ENCODE data around the gene SMCHD1. TPM values are rescaled to one million over a fixed set of nuclear protein-coding genes. Genes with fewer than 3 reads are reported as not detected.
"Not testable (repeated sequence)": the region's sequence is repeated elsewhere in the genome, so short reads cannot be mapped to it uniquely, and the experiment has no call there.

SMCHD1 gene
- total RNA-seq, 1 donor from 2014 or later = 102 TPM

- H3K27ac ChIP-seq (ENCODE audit: low read depth, low read length) = peak within 1 kb of the TSS; percentile 47
- no peaks in the 10 kb centered on the region for H3K36me3 ChIP-seq (ENCODE audit: control insufficient read depth in 3 of 3, insufficient read depth in 3 of 3, low read length in 3 of 3)
- peak within 1 kb of the TSS; percentile 39 to 74 (median 57) for H3K9ac ChIP-seq (ENCODE audit: low read depth in 1 of 3, low read length in 3 of 3)
- H3K4me3 ChIP-seq (ENCODE audit: low read length in 3 of 3) = peak within 1 kb of the TSS; percentile 60 to 63 (median 60)
- H3K27me3 ChIP-seq (ENCODE audit: control insufficient read depth in 3 of 3, insufficient read depth in 3 of 3, low read length in 3 of 3) = peaks cover 28 to 44% (median 35%) of the 10 kb centered on the region in 3 donors
- no peaks in the 10 kb centered on the region for H3K9me3 ChIP-seq (ENCODE audit: control insufficient read depth in 3 of 3, low read length in 3 of 3)
- peaks cover 3 to 10% (median 7%) of the 10 kb centered on the region in 3 donors for H3K4me1 ChIP-seq (ENCODE audit: control insufficient read depth in 3 of 3, insufficient read depth in 3 of 3, low read length in 3 of 3)
Measured at GRCh38 chr18:2846636-2847316, 191.2 kb downstream of the SMCHD1 start, which contains the start of gene EMILIN2. Gene EMILIN2 (plus strand): TSS chr18:2847006. CDS start chr18:2847189, 183 bp downstream.

DNA sequence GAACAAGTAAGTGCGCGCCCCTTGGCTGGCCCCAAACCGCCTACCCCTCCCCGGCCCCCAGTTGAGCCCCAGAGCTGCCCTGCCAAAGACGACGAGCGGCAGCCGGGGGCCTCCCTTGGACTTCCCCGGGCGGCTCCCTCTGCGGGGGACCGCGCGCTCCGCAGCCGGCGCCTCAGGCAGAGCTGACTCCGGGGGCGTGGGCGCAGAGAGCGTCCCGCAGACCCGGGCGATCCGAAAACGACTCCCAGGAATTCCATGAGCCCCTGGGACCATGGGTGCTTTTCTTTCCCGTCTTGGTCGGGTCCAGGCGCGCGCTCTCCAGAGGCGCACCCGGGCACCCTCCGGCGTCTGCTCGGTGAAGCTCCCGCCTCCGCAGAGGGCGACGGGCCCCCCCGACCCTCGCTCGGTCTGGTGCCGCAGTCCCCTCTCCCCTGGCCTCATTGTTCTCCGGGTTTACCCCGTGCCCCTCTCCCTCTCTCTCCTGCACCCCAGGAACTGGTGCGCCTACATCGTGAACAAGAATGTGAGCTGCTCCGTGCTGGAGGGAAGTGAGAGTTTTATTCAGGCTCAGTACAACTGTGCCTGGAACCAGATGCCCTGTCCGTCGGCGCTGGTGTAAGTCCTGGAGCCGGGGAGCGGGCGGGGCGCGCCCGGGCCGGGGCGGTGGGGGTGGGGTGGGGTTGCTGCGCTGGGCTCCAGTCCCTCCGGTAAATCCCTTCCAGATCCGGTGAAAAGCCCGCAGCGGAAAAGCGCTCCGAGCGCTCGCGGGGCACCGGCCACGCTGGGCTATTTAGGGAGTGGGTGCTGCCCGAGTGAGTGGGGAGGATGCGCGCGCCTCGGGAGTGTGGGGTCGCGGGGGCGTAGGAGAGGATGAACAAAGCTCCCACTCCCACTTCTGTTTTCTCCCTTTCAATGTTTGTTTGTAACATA lies 192.1 kb downstream of the SMCHD1 start:
- no peaks in the 10 kb centered on the region for H3K9me3 ChIP-seq (ENCODE audit: control insufficient read depth in 3 of 3, low read length in 3 of 3)
- H3K9ac ChIP-seq (ENCODE audit: low read depth in 1 of 3, low read length in 3 of 3) = peak overlapping the region in 2 of 3 donors; percentile 43 to 45
- peaks cover 3 to 10% (median 7%) of the 10 kb centered on the region in 3 donors for H3K4me1 ChIP-seq (ENCODE audit: control insufficient read depth in 3 of 3, insufficient read depth in 3 of 3, low read length in 3 of 3)
- H3K36me3 ChIP-seq (ENCODE audit: control insufficient read depth in 3 of 3, insufficient read depth in 3 of 3, low read length in 3 of 3) = no peaks in the 10 kb centered on the region
- peak overlapping the region; percentile 51 to 63 (median 60) for H3K4me3 ChIP-seq (ENCODE audit: low read length in 3 of 3)
- no peak overlapping the region for H3K27ac ChIP-seq (ENCODE audit: low read depth, low read length)
- H3K27me3 ChIP-seq (ENCODE audit: control insufficient read depth in 3 of 3, insufficient read depth in 3 of 3, low read length in 3 of 3) = peaks cover 28 to 44% (median 35%) of the 10 kb centered on the region in 3 donors

DNA sequence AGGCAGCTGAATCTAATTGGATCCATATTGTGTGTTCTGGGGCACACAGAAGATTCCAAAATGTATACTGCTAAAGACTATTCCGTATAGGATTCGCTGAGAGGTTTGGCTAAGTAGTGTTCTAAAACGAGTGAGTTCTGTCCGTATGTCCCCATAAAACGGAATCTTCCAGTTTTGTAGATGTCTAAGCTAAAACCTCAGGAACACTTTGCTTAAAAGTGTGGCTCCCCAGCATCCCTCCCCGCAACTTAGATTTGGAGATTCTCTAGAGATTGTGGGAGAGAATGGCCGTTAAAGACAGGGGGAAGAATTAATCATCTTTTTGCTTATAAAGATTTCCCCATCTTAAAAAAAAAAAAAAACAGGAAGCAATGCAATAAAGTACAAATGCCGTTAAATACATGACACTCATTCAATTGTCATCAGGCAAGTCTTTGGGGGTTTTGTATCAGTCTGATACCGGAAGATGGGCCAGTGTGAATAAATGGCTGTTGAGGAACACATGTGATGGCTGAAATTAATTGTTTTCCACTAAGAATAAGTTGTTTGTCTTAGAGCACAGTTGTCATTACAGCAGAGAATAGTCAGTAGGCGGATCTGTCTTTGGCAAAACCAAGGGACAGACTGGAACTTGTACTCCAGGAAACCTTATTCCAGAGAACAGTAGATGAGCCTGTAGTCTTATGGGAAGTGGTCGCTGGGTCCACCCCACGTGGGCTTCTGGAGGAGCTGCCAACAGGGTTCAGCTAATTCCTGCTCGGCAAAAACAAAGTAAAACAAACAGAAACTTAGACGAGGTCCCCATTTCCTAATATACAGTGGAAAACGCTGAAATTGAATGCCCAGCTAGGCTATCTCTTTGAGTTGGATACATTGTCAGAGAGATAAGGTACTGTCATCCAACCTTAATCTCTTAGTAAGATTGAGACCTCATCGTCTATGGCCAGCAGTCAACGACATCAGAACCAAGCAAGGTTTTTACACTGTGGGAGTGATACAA lies 193.0 kb downstream of the SMCHD1 start:
- Histone ChIP-seq H3K9me3 (ENCODE audit: control insufficient read depth in 3 of 3, low read length in 3 of 3) (no peaks in the 10 kb centered on the region), H3K4me1 (ENCODE audit: control insufficient read depth in 3 of 3, insufficient read depth in 3 of 3, low read length in 3 of 3) (peaks cover 3 to 10% (median 7%) of the 10 kb centered on the region in 3 donors), H3K4me3 (ENCODE audit: low read length in 3 of 3) (peak overlapping the region; percentile 17 to 46 (median 40)), H3K27me3 (ENCODE audit: control insufficient read depth in 3 of 3, insufficient read depth in 3 of 3, low read length in 3 of 3) (peaks cover 28 to 41% (median 35%) of the 10 kb centered on the region in 3 donors), H3K27ac (ENCODE audit: low read depth, low read length) (no peak overlapping the region), H3K9ac (ENCODE audit: low read depth in 1 of 3, low read length in 3 of 3) (no peak overlapping the region), H3K36me3 (ENCODE audit: control insufficient read depth in 3 of 3, insufficient read depth in 3 of 3, low read length in 3 of 3) (no peaks in the 10 kb centered on the region)

- Histone ChIP-seq H3K9me3 (ENCODE audit: control insufficient read depth in 3 of 3, low read length in 3 of 3) (no peaks in the 10 kb centered on the region), H3K36me3 (ENCODE audit: control insufficient read depth in 3 of 3, insufficient read depth in 3 of 3, low read length in 3 of 3) (no peaks in the 10 kb centered on the region), H3K4me3 (ENCODE audit: low read length in 3 of 3) (no peak overlapping the region), H3K27me3 (ENCODE audit: control insufficient read depth in 3 of 3, insufficient read depth in 3 of 3, low read length in 3 of 3) (peaks cover 24 to 30% (median 30%) of the 10 kb centered on the region in 3 donors), H3K27ac (ENCODE audit: low read depth, low read length) (no peak overlapping the region), H3K9ac (ENCODE audit: low read depth in 1 of 3, low read length in 3 of 3) (no peak overlapping the region), H3K4me1 (ENCODE audit: control insufficient read depth in 3 of 3, insufficient read depth in 3 of 3, low read length in 3 of 3) (peaks cover 3 to 10% (median 10%) of the 10 kb centered on the region in 3 donors)
Measured at GRCh38 chr18:2850816-2851215, 195.3 kb downstream of the SMCHD1 start.

DNA sequence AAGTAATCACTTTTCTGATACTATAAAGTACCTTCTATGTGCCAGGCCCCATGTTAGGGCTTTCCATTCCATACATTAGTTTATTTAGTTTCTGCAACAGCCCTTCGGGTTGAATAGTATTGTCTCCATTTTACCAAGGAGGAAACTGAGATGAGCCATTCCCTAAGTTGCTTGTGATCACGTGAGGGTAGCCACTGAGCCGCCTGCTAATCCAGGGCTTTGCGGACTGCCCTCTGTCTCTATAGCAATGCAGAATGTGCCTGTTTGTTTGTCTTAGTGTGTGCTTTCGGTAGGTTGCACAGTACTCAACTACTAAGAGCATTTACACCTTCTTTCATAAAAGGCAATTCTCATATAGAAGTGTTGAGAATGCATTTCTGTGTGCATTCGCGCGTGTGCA lies 196.2 kb downstream of the SMCHD1 start:
- Histone ChIP-seq H3K27ac (ENCODE audit: low read depth, low read length) (no peak overlapping the region), H3K9ac (ENCODE audit: low read depth in 1 of 3, low read length in 3 of 3) (no peak overlapping the region)

DNA sequence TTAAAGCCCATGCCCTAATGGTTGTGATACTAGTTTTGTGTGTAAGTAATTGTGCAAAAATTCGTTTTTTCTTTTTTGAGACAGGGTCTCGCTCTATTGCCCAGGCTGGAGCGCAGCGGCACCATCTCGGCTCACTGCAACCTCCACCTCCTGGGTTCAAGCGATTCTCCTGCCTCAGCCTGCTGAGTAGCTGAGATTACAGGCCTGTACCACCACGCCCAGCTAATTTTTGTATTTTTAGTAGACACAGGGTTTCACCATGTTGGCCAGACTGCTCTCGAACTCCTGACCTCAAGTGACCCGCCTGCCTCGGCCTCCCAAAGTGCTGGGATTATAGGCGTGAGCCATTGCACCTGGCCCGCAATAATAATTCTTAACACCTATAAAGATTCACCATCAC lies 196.9 kb downstream of the SMCHD1 start:
- not testable (repeated sequence) for H3K36me3 ChIP-seq (ENCODE audit: control insufficient read depth in 3 of 3, insufficient read depth in 3 of 3, low read length in 3 of 3); H3K4me1 ChIP-seq (ENCODE audit: control insufficient read depth in 3 of 3, insufficient read depth in 3 of 3, low read length in 3 of 3); H3K9me3 ChIP-seq (ENCODE audit: control insufficient read depth in 3 of 3, low read length in 3 of 3); H3K4me3 ChIP-seq (ENCODE audit: low read length in 3 of 3); H3K9ac ChIP-seq (ENCODE audit: low read depth in 1 of 3, low read length in 3 of 3); H3K27ac ChIP-seq (ENCODE audit: low read depth, low read length)
- H3K27me3 ChIP-seq (ENCODE audit: control insufficient read depth in 3 of 3, insufficient read depth in 3 of 3, low read length in 3 of 3) = peaks cover 15 to 20% (median 17%) of the 10 kb centered on the region in 3 donors

More for the DNA sequence above, 196.2 kb downstream of the SMCHD1 start:
- Histone ChIP-seq H3K27me3 (ENCODE audit: control insufficient read depth in 3 of 3, insufficient read depth in 3 of 3, low read length in 3 of 3) (peaks cover 15 to 21% (median 21%) of the 10 kb centered on the region in 3 donors), H3K4me1 (ENCODE audit: control insufficient read depth in 3 of 3, insufficient read depth in 3 of 3, low read length in 3 of 3) (peaks cover 3 to 4% (median 3%) of the 10 kb centered on the region in 3 donors), H3K9me3 (ENCODE audit: control insufficient read depth in 3 of 3, low read length in 3 of 3) (no peaks in the 10 kb centered on the region), H3K36me3 (ENCODE audit: control insufficient read depth in 3 of 3, insufficient read depth in 3 of 3, low read length in 3 of 3) (no peaks in the 10 kb centered on the region), H3K4me3 (ENCODE audit: low read length in 3 of 3) (no peak overlapping the region)

- Histone ChIP-seq H3K9me3 (ENCODE audit: control insufficient read depth in 3 of 3, low read length in 3 of 3) (no peaks in the 10 kb centered on the region), H3K4me1 (ENCODE audit: control insufficient read depth in 3 of 3, insufficient read depth in 3 of 3, low read length in 3 of 3) (peaks cover 0 to 3% (median 3%) of the 10 kb centered on the region in 3 donors), H3K27ac (ENCODE audit: low read depth, low read length) (no peak overlapping the region), H3K36me3 (ENCODE audit: control insufficient read depth in 3 of 3, insufficient read depth in 3 of 3, low read length in 3 of 3) (no peaks in the 10 kb centered on the region), H3K9ac (ENCODE audit: low read depth in 1 of 3, low read length in 3 of 3) (no peak overlapping the region), H3K27me3 (ENCODE audit: control insufficient read depth in 3 of 3, insufficient read depth in 3 of 3, low read length in 3 of 3) (peaks cover 10 to 16% (median 10%) of the 10 kb centered on the region in 3 donors), H3K4me3 (ENCODE audit: low read length in 3 of 3) (no peak overlapping the region)
Measured at GRCh38 chr18:2853173-2853925, 197.8 kb downstream of the SMCHD1 start.

DNA sequence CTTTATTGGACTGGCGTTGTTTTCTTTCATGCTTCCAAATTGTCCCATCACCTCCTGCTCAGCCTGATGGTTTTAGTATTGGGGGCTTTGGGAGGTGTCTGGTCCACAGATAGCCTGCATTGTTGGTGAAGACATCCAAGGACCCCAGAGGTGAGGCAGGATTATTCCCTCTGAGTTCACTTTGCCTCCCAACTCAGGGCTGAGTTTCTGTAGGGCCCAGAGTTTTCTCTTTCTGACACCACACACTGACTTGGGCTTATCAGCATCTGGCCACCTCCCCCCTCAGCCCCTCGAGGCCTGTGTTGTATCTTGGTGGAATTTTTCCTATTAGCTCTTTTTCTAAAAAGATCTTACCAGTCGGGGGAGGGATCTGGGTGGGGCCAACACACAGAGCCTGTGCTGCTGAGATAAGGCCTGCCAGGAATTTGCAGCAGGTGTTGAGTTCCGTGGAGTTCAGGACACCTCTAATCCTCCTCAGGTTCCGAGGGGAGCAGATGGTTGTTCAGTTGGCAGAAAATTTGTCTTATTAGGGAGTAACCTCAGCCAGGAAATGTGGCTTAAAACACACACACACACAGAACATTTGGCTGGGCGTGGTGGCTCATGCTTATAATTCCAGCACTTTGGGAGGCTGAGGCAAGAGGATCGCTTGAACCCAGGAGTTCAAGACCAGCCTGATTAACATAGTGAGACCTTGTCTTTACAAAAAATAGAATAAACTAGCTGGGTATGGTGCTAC lies 198.6 kb downstream of the SMCHD1 start:
- peaks cover 3 to 9% (median 4%) of the 10 kb centered on the region in 3 donors for H3K27me3 ChIP-seq (ENCODE audit: control insufficient read depth in 3 of 3, insufficient read depth in 3 of 3, low read length in 3 of 3)
- H3K9me3 ChIP-seq (ENCODE audit: control insufficient read depth in 3 of 3, low read length in 3 of 3) = no peaks in the 10 kb centered on the region
- no peaks in the 10 kb centered on the region for H3K36me3 ChIP-seq (ENCODE audit: control insufficient read depth in 3 of 3, insufficient read depth in 3 of 3, low read length in 3 of 3)
- no peak overlapping the region for H3K4me3 ChIP-seq (ENCODE audit: low read length in 3 of 3)
- H3K27ac ChIP-seq (ENCODE audit: low read depth, low read length) = no peak overlapping the region
- H3K9ac ChIP-seq (ENCODE audit: low read depth in 1 of 3, low read length in 3 of 3) = no peak overlapping the region
- H3K4me1 ChIP-seq (ENCODE audit: control insufficient read depth in 3 of 3, insufficient read depth in 3 of 3, low read length in 3 of 3) = peaks cover 0 to 3% (median 3%) of the 10 kb centered on the region in 3 donors

All from skeletal muscle tissue (tissue), 4 donors.